Endothelial cell (in vitro differentiated cells): ENCODE data around the gene CENPC. TPM values are rescaled to one million over a fixed set of nuclear protein-coding genes. Genes with fewer than 3 reads are reported as not detected.
"Not testable (repeated sequence)": the region's sequence is repeated elsewhere in the genome, so short reads cannot be mapped to it uniquely, and the experiment has no call there.

ENCODE experiments used
- DNase-seq: peaks from one replicate; pipeline ENCODE4 v3.0.0; 2021; ENCODE audit warnings: low spot score
- H3K27ac Mint-ChIP-seq: one replicate; pipeline ENCODE4 v1.8.0; 2021; ENCODE audit warnings: mixed read lengths, inconsistent platforms; ENCODE audit not compliant: unreplicated experiment
- H3K27me3 Mint-ChIP-seq: one replicate; pipeline ENCODE4 v1.8.0; 2021; ENCODE audit warnings: mild to moderate bottlenecking, moderate library complexity, mixed read lengths, inconsistent platforms; ENCODE audit not compliant: unreplicated experiment
- H3K36me3 Mint-ChIP-seq: one replicate; pipeline ENCODE4 v1.8.0; 2021; ENCODE audit warnings: mild to moderate bottlenecking, low read depth, mixed read lengths, inconsistent platforms; ENCODE audit not compliant: unreplicated experiment
- H3K4me1 Mint-ChIP-seq: one replicate; pipeline ENCODE4 v1.8.0; 2021; ENCODE audit warnings: mild to moderate bottlenecking, mixed read lengths, inconsistent platforms; ENCODE audit not compliant: unreplicated experiment
- H3K4me3 Mint-ChIP-seq: one replicate; pipeline ENCODE4 v1.8.0; 2021; ENCODE audit warnings: mild to moderate bottlenecking, mixed read lengths, inconsistent platforms; ENCODE audit not compliant: unreplicated experiment
- H3K9me3 Mint-ChIP-seq: one replicate; pipeline ENCODE4 v1.8.0; 2021; ENCODE audit warnings: mixed read lengths, inconsistent platforms; ENCODE audit not compliant: unreplicated experiment
- CTCF ChIP-seq: fragments of 200-600 bp; sonication (generic); IDR thresholded peaks from one replicate; pipeline ENCODE4 v1.5.0; 2021; ENCODE audit warnings: antibody characterized with exemption; ENCODE audit not compliant: unreplicated experiment
- total RNA-seq: library from RNA; stranded (reverse); fragmentation: NEBNext Ultra II Directional; extraction: Animal tissue kit (Norgen Biotek cat#: 25700); gene quantifications from one replicate; pipeline ENCODE4 v1.2.1, GENCODE V29; 2021; ENCODE audit not compliant: unreplicated experiment

CENPC gene
- total RNA-seq, 1 donor from 2014 or later = 25.7 TPM

GRCh38 chr4:67533112-67533511 is 12.2 kb downstream of the CENPC start:
- DNase-seq = no peak
- Mint-ChIP-seq H3K9me3 (no peaks in the 10 kb centered on the region), H3K36me3 (peaks cover 44% of the 10 kb centered on the region), H3K27me3 (no peaks in the 10 kb centered on the region), H3K4me3 (peak overlapping the region; percentile 72), H3K27ac (no peak overlapping the region), H3K4me1 (no peaks in the 10 kb centered on the region)
- TF ChIP-seq CTCF = no peak

- peaks cover 44% of the 10 kb centered on the region for H3K36me3 Mint-ChIP-seq
- H3K9me3 Mint-ChIP-seq, DNase-seq, H3K4me3 Mint-ChIP-seq, H3K4me1 Mint-ChIP-seq, H3K27ac Mint-ChIP-seq, H3K27me3 Mint-ChIP-seq: not testable (repeated sequence)
These were observed 12.9 kb downstream of the CENPC start for GRCh38 chr4:67532397-67532796.

GRCh38 chr4:67531379-67531962 is 13.8 kb downstream of the CENPC start:
- Mint-ChIP-seq H3K4me1 (no peaks in the 10 kb centered on the region), H3K27ac (no peak overlapping the region), H3K36me3 (peaks cover 44% of the 10 kb centered on the region), H3K4me3 (no peak overlapping the region), H3K9me3 (no peaks in the 10 kb centered on the region), H3K27me3 (no peaks in the 10 kb centered on the region)
- DNase-seq = no peak
- no peak for TF ChIP-seq CTCF

- H3K4me3 Mint-ChIP-seq, H3K36me3 Mint-ChIP-seq, H3K27ac Mint-ChIP-seq, H3K9me3 Mint-ChIP-seq, DNase-seq, H3K27me3 Mint-ChIP-seq: not testable (repeated sequence)
- H3K4me1 Mint-ChIP-seq = peaks cover 11% of the 10 kb centered on the region
These were observed 21.2 kb downstream of the CENPC start for GRCh38 chr4:67524140-67524539.

- H3K27me3 Mint-ChIP-seq = peaks cover 5% of the 10 kb centered on the region
- H3K36me3 Mint-ChIP-seq = peaks cover 4% of the 10 kb centered on the region
- no peak overlapping the region for H3K4me3 Mint-ChIP-seq
- peak overlapping the region; percentile 36 for H3K27ac Mint-ChIP-seq
- H3K4me1 Mint-ChIP-seq = peaks cover 11% of the 10 kb centered on the region
- no peak for DNase-seq
- no peaks in the 10 kb centered on the region for H3K9me3 Mint-ChIP-seq
- no peak for TF ChIP-seq CTCF
These were observed 22.2 kb downstream of the CENPC start for GRCh38 chr4:67522851-67523671.

- no peak for DNase-seq
- TF ChIP-seq CTCF = no peak
- Mint-ChIP-seq H3K36me3 (peaks cover 4% of the 10 kb centered on the region), H3K4me1 (peaks cover 11% of the 10 kb centered on the region), H3K9me3 (no peaks in the 10 kb centered on the region), H3K27me3 (peaks cover 5% of the 10 kb centered on the region), H3K4me3 (no peak overlapping the region), H3K27ac (no peak overlapping the region)
These were observed 23.1 kb downstream of the CENPC start for GRCh38 chr4:67522230-67522629.
